Gastroesophageal sphincter (tissue), 4 donors: Measurements from ENCODE around the gene SHANK2. TPM values are rescaled to one million over a fixed set of nuclear protein-coding genes. Genes with fewer than 3 reads are reported as not detected.

Source experiments
- ATAC-seq: fragments of 150-250 bp; one replicate; pipeline ENCODE4 v1.9.1; 2016; ENCODE audit warnings: mild to moderate bottlenecking, moderate library complexity
- H3K27ac ChIP-seq, 4 donors: fragments of 200-600 bp; sonication (generic) in 3 of 4; 1 replicate in 3 of 4; 2 replicates in 1 of 4; pipeline ENCODE4 v1.5.1; 2016 to 2019
- H3K27me3 ChIP-seq: fragments of 200-600 bp; sonication (generic); one replicate; pipeline ENCODE4 v1.5.1; 2019
- H3K36me3 ChIP-seq, 2 donors: fragments of 200-600 bp; sonication (generic); one replicate each; pipeline ENCODE4 v1.5.1; 2019; ENCODE audit warnings: control low read depth in 1 of 2
- H3K4me1 ChIP-seq, 3 donors: fragments of 200-600 bp; sonication (generic); 1 replicate in 2 of 3; 2 replicates in 1 of 3; pipeline ENCODE4 v1.5.1; 2016 to 2019; ENCODE audit warnings: control low read depth in 2 of 3
- H3K4me3 ChIP-seq, 2 donors: fragments of 200-600 bp; sonication (generic); one replicate each; pipeline ENCODE4 v1.5.1; 2019; ENCODE audit warnings: mild to moderate bottlenecking in 1 of 2, moderate library complexity in 1 of 2
- H3K9me3 ChIP-seq, 3 donors: fragments of 200-600 bp; sonication (generic); one replicate each; pipeline ENCODE4 v1.5.1; 2017 to 2019; ENCODE audit warnings: control low read depth in 2 of 3
- EP300 ChIP-seq: sonication (generic); formaldehyde crosslinking; IDR thresholded peaks from one replicate; pipeline ENCODE4 v1.6.1; 2017; ENCODE audit warnings: antibody characterized with exemption, mild to moderate bottlenecking
- POLR2A ChIP-seq, 2 donors: fragments of 450-650 bp; IDR thresholded peaks; one replicate each; pipeline ENCODE4 v1.6.1; 2017; ENCODE audit warnings: antibody characterized with exemption in 2 of 2, mild to moderate bottlenecking in 2 of 2, moderate library complexity in 1 of 2
- POLR2AphosphoS5 ChIP-seq: sonication (generic); formaldehyde crosslinking; IDR thresholded peaks from one replicate; pipeline ENCODE4 v1.6.1; 2017; ENCODE audit warnings: antibody characterized with exemption
- WGBS, 2 donors: methylation state at CpG; one replicate each; pipeline ENCODE4 v1.1.5; 2018; ENCODE audit warnings: low coverage in 1 of 2; 5-methylcytosine and 5-hydroxymethylcytosine counted together
- total RNA-seq, 4 donors: library from RNA; depleted of rRNA; stranded (reverse); fragments of >200 nt; gene quantifications; one replicate each; pipeline ENCODE4 v1.1.0, GENCODE V29; 2016
- TF ChIP-seq, protein P1 (sequence below), 4 experiments: fragments of 200-600 bp in 2 of 4; fragments of 450-650 bp in 2 of 4; sonication (generic) in 1 of 4; IDR thresholded peaks; one replicate each; pipeline ENCODE4 v1.5.1; 2017 to 2019; ENCODE audit warnings: antibody characterized with exemption in 4 of 4, mild to moderate bottlenecking in 2 of 4, moderate library complexity in 2 of 4

SHANK2 gene
- total RNA-seq, 4 donors from 2014 or later, result 1.6 to 14.5 (median 13.8) TPM

DNA sequence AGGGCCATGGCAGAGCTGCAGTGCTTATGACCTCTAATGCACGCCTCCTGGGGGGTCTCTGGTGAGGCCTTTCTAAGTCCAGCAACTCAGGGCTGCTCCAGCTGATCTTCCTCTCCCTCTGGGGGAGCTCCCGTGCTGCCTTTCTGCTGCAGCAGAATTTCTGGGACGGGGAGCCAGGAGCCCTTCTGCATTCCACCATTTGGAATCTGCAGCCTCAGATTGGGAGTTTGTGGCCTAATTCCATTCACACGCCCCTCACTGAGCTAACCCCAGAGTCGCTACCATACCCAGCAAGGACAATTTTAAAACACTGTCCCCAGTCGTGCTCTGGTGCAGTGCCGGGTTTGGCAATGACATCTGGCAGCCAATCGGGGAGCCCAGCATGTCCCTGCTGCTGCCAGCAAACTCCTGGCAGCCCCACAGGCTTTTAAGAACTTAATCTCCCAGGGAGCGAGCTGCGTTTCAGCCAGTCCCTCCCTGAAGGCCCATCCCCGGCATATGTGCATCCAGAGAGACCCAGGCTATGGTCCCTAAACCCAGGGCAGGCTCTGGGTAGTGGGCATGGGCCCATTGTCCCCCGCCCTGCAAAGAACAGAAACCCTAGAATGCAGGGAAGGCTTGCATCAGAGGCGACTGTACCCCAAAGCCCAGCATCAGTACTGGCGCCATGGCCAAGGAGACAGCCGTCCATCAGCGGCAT lies 4.7 kb downstream of the SHANK2 start:
- Histone ChIP-seq H3K9me3 (no peaks in the 10 kb centered on the region), H3K27ac (no peak overlapping the region), H3K4me3 (no peak overlapping the region), H3K36me3 (no peaks in the 10 kb centered on the region), H3K27me3 (peaks cover 85% of the 10 kb centered on the region), H3K4me1 (peaks cover 0 to 23% (median 11%) of the 10 kb centered on the region in 3 donors)
- 50 to 70% methylated on average over 1 of the region's 16 CpGs for WGBS, 2 donors
- TF ChIP-seq, protein P1, sequence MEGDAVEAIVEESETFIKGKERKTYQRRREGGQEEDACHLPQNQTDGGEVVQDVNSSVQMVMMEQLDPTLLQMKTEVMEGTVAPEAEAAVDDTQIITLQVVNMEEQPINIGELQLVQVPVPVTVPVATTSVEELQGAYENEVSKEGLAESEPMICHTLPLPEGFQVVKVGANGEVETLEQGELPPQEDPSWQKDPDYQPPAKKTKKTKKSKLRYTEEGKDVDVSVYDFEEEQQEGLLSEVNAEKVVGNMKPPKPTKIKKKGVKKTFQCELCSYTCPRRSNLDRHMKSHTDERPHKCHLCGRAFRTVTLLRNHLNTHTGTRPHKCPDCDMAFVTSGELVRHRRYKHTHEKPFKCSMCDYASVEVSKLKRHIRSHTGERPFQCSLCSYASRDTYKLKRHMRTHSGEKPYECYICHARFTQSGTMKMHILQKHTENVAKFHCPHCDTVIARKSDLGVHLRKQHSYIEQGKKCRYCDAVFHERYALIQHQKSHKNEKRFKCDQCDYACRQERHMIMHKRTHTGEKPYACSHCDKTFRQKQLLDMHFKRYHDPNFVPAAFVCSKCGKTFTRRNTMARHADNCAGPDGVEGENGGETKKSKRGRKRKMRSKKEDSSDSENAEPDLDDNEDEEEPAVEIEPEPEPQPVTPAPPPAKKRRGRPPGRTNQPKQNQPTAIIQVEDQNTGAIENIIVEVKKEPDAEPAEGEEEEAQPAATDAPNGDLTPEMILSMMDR (IDR thresholded peaks at IDR 0.05), result no peak
- TF ChIP-seq EP300 (no peak), POLR2A (IDR thresholded peaks at IDR 0.05) (no peak), POLR2AphosphoS5 (no peak)
- no peak for ATAC-seq

DNA sequence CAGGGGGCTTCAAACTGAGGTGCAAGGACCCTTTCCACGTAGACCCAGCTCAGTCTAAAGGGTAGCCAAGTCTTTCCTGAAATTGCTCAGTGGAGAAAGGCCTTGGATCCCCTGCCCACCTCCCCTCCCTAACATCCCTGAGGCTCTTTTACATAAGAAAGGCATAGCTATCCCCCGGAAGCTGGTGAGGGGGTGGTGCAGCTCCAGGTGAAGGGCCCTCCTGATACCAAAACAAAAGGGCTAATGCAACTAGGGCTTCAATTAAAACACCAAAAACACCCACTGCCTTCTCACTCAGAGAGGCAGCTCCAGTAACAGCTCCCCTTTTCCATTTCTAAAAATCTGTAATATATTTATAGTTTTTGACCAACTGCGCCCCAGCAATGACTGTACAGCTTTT lies 5.8 kb downstream of the SHANK2 start:
- Histone ChIP-seq H3K9me3 (no peaks in the 10 kb centered on the region), H3K27me3 (peaks cover 78% of the 10 kb centered on the region), H3K36me3 (no peaks in the 10 kb centered on the region), H3K27ac (no peak overlapping the region), H3K4me3 (no peak overlapping the region), H3K4me1 (peaks cover 0 to 11% (median 3%) of the 10 kb centered on the region in 3 donors)
- TF ChIP-seq POLR2AphosphoS5 (no peak), EP300 (no peak)
- ATAC-seq, result no peak
- WGBS, 2 donors, result 46 to 57% methylated on average over 1 to 3 of the region's 3 CpGs

DNA sequence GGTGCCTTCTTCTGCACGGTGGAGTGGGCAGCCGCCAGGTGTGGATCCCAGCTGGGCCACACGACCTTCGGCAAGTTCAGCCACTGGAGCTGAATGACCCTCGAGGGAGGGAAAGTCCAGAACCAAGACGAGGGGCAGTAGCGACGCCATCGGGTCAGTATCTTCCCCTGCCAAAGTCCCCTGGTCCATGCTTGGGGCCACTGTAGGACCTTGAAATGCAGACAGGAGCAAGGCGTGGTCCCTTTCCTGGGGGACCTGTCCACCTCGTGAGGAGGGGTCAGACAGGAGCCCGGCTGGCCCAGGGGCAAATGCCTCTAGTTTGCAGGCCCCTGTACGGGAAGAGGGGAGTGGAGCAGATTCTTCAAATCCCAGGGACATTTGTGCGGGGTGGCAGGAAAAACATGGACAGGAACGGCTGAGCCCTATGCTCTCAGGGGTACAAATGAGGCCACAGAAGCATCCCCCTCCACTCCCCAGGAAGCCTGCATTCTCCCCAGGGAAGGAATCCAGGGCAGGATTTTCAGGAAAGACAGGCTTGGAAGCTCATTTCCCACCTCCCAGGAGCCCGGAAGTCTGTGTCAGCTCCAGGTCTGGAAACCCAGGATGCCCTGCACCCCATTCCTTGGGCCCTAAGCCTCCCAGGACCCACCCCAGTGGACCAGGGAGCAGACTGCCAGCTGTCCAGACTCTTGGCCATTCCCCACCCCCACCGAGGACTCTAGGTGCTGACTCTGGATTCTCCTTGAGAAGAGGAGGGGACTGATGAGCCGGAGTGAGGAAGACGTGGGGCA lies 6.6 kb downstream of the SHANK2 start:
- peaks cover 0 to 4% (median 0%) of the 10 kb centered on the region in 3 donors for H3K4me1 ChIP-seq
- no peaks in the 10 kb centered on the region for H3K36me3 ChIP-seq
- H3K4me3 ChIP-seq, result no peak overlapping the region
- peaks cover 77% of the 10 kb centered on the region for H3K27me3 ChIP-seq
- WGBS, 2 donors, result 84% methylated on average over 9 of the region's 19 CpGs; no CpG with 5 or more reads in 1 of the 2 donors
- no peak overlapping the region for H3K27ac ChIP-seq
- ATAC-seq, result no peak
- TF ChIP-seq, protein P1 (IDR thresholded peaks at IDR 0.05), result no peak
- TF ChIP-seq POLR2AphosphoS5 (no peak), EP300 (no peak), POLR2A (IDR thresholded peaks at IDR 0.05) (no peak)
- H3K9me3 ChIP-seq, result no peaks in the 10 kb centered on the region

DNA sequence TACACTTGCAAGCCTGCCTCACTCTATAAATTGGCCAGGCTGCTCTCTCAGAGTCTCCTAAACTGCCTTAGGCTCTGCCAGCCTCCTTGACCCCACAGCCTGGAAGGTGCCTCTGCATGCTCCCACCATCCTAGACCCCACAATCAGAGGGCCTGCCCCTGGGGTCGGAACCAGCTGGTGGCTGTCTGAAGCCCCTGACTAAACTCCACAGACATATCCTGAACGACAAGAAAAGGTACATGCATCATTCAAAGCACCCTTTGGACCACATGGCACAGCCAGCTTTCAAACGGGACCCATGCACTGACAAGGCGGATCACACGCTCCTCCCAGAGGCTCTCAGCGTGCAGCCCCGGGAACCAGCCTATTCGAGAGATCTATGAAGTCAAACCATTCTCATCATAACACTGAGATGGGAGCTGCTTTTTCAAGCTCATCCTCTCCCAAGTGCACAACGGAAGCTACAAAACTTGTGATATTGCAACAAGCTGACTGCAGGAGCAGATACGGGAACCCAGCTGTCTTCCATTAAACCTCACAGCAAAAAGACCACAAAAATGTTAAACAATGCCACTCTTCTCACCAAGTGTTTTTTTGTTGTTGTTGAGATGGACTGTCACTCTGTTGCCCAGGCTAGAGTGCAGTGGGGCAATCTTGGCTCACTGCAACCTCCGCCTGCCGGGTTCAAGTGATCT lies 8.1 kb downstream of the SHANK2 start:
- 70 to 83% methylated on average over 3 to 7 of the region's 12 CpGs for WGBS, 2 donors
- no peak for TF ChIP-seq POLR2AphosphoS5
- no peaks in the 10 kb centered on the region for H3K36me3 ChIP-seq
- no peak overlapping the region for H3K27ac ChIP-seq
- H3K27me3 ChIP-seq, result peaks cover 77% of the 10 kb centered on the region
- H3K4me1 ChIP-seq, result no peaks in the 10 kb centered on the region
- no peak for ATAC-seq
- H3K4me3 ChIP-seq, result no peak overlapping the region
- H3K9me3 ChIP-seq, result no peaks in the 10 kb centered on the region

DNA sequence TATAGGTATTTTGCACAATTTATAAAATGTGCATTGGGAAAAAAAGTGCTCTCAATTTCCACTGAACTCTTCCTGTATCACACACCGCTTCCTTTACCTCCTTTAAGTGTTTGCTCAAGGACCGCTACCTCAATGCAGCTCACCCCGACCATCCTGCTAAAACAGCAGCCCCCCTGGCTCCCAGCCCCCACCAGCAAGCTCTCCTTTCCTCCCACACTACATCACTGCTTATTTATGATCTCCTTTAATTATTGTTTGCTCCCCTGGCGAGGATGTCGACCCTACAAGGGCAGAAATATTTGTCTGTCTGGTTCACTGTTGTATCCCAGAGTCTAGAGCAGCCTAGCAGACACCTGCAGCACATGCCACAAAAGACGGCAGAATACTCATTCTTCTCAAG lies 10.0 kb downstream of the SHANK2 start:
- TF ChIP-seq POLR2A (IDR thresholded peaks at IDR 0.05), result no peak
- no peak for TF ChIP-seq EP300
- TF ChIP-seq, protein P1 (IDR thresholded peaks at IDR 0.05), result no peak
- TF ChIP-seq POLR2AphosphoS5, result no peak
- no peak overlapping the region for H3K27ac ChIP-seq
- WGBS, 2 donors, result 58 to 88% methylated on average over 4 to 6 of the region's 6 CpGs
- H3K27me3 ChIP-seq, result peaks cover 73% of the 10 kb centered on the region
- H3K4me1 ChIP-seq, result no peaks in the 10 kb centered on the region
- no peak for ATAC-seq
- no peaks in the 10 kb centered on the region for H3K9me3 ChIP-seq
- no peaks in the 10 kb centered on the region for H3K36me3 ChIP-seq
- H3K4me3 ChIP-seq, result no peak overlapping the region
